Hepatocyte (in vitro differentiated cells): ENCODE results near the gene BAZ1B.

Experiments
- CTCF ChIP-seq: fragments of 200-600 bp; sonication (generic); IDR thresholded peaks from 2 replicates; pipeline ENCODE4 v1.5.1; 2016; ENCODE audit warnings: antibody characterized with exemption, mild to moderate bottlenecking; ENCODE audit not compliant: poor library complexity
- EZH2 ChIP-seq: fragments of 200-600 bp; sonication (generic); IDR thresholded peaks from 2 replicates; pipeline ENCODE4 v1.6.1; 2016; ENCODE audit warnings: antibody characterized with exemption, mild to moderate bottlenecking, borderline replicate concordance
- EZH2phosphoT487 ChIP-seq: fragments of 200-600 bp; sonication (generic); IDR thresholded peaks from one replicate; pipeline ENCODE4 v1.6.1; 2018; ENCODE audit warnings: antibody characterized with exemption, mild to moderate bottlenecking, low read depth, moderate library complexity; ENCODE audit not compliant: unreplicated experiment, severe bottlenecking

GRCh38 chr7:73519867-73520672, 2.0 kb downstream of the BAZ1B start:
- TF ChIP-seq CTCF, result no peak
- no peak for TF ChIP-seq EZH2phosphoT487
- TF ChIP-seq EZH2, result no peak
